Measurements from ENCODE around the gene ANO6.
A peak's percentile ranks its signal among the peaks of the same experiment; 100 is the strongest.

Gene ANO6

GRCh38 chr12:45242180-45242579 lies 26.3 kb downstream of the ANO6 start:
- no peak overlapping the region for H2AFZ ChIP-seq (ENCODE audit: low read length)
- no peaks in the 10 kb centered on the region for H3K36me3 ChIP-seq (replicated peaks; ENCODE audit: insufficient read depth, low read length)
- no peak overlapping the region for H3K4me2 ChIP-seq (ENCODE audit: low read depth, low read length)
- no peaks in the 10 kb centered on the region for H3K9me2 ChIP-seq (replicated peaks; ENCODE audit: insufficient read depth, low read length)
- peaks cover 28% of the 10 kb centered on the region for H3K4me1 ChIP-seq (ENCODE audit: low read length)
- DNase-seq: no peak
- no peak overlapping the region for H3K27ac ChIP-seq (ENCODE audit: low read length)
- H3K9me3 ChIP-seq (replicated peaks; ENCODE audit: insufficient read depth, low read length): no peaks in the 10 kb centered on the region
- H3K27me3 ChIP-seq (replicated peaks; ENCODE audit: insufficient read depth, low read length): no peaks in the 10 kb centered on the region
- no peak overlapping the region for H3K4me3 ChIP-seq (ENCODE audit: low read length)
- peaks cover 72% of the 10 kb centered on the region for H3K79me2 ChIP-seq (ENCODE audit: low read length)
- H3K9ac ChIP-seq (ENCODE audit: low read length): no peak overlapping the region
- TF ChIP-seq CTCF (IDR thresholded peaks at IDR 0.05; ENCODE audit: low read length) (no peak), EZH2phosphoT487 (IDR thresholded peaks at IDR 0.05; ENCODE audit: low read length) (no peak), EZH2 (optimal IDR thresholded peaks at IDR 0.05; ENCODE audit: low read depth, low read length) (no peak)
- peaks cover 14% of the 10 kb centered on the region for H3F3A ChIP-seq (ENCODE audit: insufficient read depth, low read length)
- no peaks in the 10 kb centered on the region for H4K20me1 ChIP-seq (ENCODE audit: insufficient read depth, low read length)

GRCh38 chr12:45243963-45244362 lies 28.1 kb downstream of the ANO6 start:
- H2AFZ ChIP-seq (ENCODE audit: low read length): no peak overlapping the region
- H4K20me1 ChIP-seq (ENCODE audit: insufficient read depth, low read length): no peaks in the 10 kb centered on the region
- no peaks in the 10 kb centered on the region for H3K36me3 ChIP-seq (replicated peaks; ENCODE audit: insufficient read depth, low read length)
- peaks cover 81% of the 10 kb centered on the region for H3K79me2 ChIP-seq (ENCODE audit: low read length)
- TF ChIP-seq EZH2phosphoT487 (IDR thresholded peaks at IDR 0.05; ENCODE audit: low read length): no peak
- no peak for TF ChIP-seq EZH2 (optimal IDR thresholded peaks at IDR 0.05; ENCODE audit: low read depth, low read length)
- TF ChIP-seq CTCF (IDR thresholded peaks at IDR 0.05; ENCODE audit: low read length): no peak
- peaks cover 28% of the 10 kb centered on the region for H3K4me1 ChIP-seq (ENCODE audit: low read length)
- no peaks in the 10 kb centered on the region for H3K9me3 ChIP-seq (replicated peaks; ENCODE audit: insufficient read depth, low read length)
- H3K27me3 ChIP-seq (replicated peaks; ENCODE audit: insufficient read depth, low read length): no peaks in the 10 kb centered on the region
- H3K9me2 ChIP-seq (replicated peaks; ENCODE audit: insufficient read depth, low read length): no peaks in the 10 kb centered on the region
- H3F3A ChIP-seq (ENCODE audit: insufficient read depth, low read length): peaks cover 14% of the 10 kb centered on the region
- H3K4me2 ChIP-seq (ENCODE audit: low read depth, low read length): peak overlapping the region; percentile 71
- H3K27ac ChIP-seq (ENCODE audit: low read length): peak overlapping the region; percentile 69; the same call in 1 of the 2 replicates
- H3K9ac ChIP-seq (ENCODE audit: low read length): 0 out of 2 replicates have a peak overlapping the region, but pooled peaks have one; percentile 5
- H3K4me3 ChIP-seq (ENCODE audit: low read length): peak overlapping the region; percentile 30
- DNase-seq: no peak

- H3K9ac ChIP-seq (ENCODE audit: low read length): 0 out of 2 replicates have a peak overlapping the region, but pooled peaks have one; percentile 5
- H3K27me3 ChIP-seq (replicated peaks; ENCODE audit: insufficient read depth, low read length): no peaks in the 10 kb centered on the region
- H3K79me2 ChIP-seq (ENCODE audit: low read length): peaks cover 81% of the 10 kb centered on the region
- peak overlapping the region; percentile 30 for H3K4me3 ChIP-seq (ENCODE audit: low read length)
- DNase-seq: peak; percentile 87
- peaks cover 28% of the 10 kb centered on the region for H3K4me1 ChIP-seq (ENCODE audit: low read length)
- H3K9me3 ChIP-seq (replicated peaks; ENCODE audit: insufficient read depth, low read length): no peaks in the 10 kb centered on the region
- H3K9me2 ChIP-seq (replicated peaks; ENCODE audit: insufficient read depth, low read length): no peaks in the 10 kb centered on the region
- H3K36me3 ChIP-seq (replicated peaks; ENCODE audit: insufficient read depth, low read length): no peaks in the 10 kb centered on the region
- H4K20me1 ChIP-seq (ENCODE audit: insufficient read depth, low read length): no peaks in the 10 kb centered on the region
- no peak overlapping the region for H2AFZ ChIP-seq (ENCODE audit: low read length)
- H3F3A ChIP-seq (ENCODE audit: insufficient read depth, low read length): peaks cover 14% of the 10 kb centered on the region
- peak overlapping the region; percentile 71 for H3K4me2 ChIP-seq (ENCODE audit: low read depth, low read length)
- peak overlapping the region; percentile 69 for H3K27ac ChIP-seq (ENCODE audit: low read length)
- no peak for TF ChIP-seq EZH2 (optimal IDR thresholded peaks at IDR 0.05; ENCODE audit: low read depth, low read length)
- TF ChIP-seq CTCF (IDR thresholded peaks at IDR 0.05; ENCODE audit: low read length): 0 out of 2 replicates have a peak, but pooled peaks have one; percentile 5
These were observed 28.9 kb downstream of the ANO6 start for GRCh38 chr12:45244561-45245343.
